GM13977 (cell line): ENCODE measurements around the gene SLC20A1.

Source experiments
- DNase-seq: peaks from one replicate; pipeline ENCODE4 v3.0.0; 2012; ENCODE audit warnings: low spot score
- in situ Hi-C: fragments of 300-500 bp; cut with MboI; formaldehyde crosslinking; loops from one replicate; pipeline ENCODE4 v1.12.0; 2022; ENCODE audit warnings: low sequenced_read_pairs, low pct_unique_long_range_greater_than_20kb, mixed read lengths, inconsistent platforms; ENCODE audit not compliant: unreplicated experiment
- TF ChIP-seq, protein P1 (sequence below): IDR thresholded peaks from 2 replicates; pipeline ENCODE4 v1.5.1; 2012; ENCODE audit warnings: mild to moderate bottlenecking, control low read depth; ENCODE audit not compliant: insufficient read depth; ENCODE audit errors: extremely low read depth, missing control alignments

Gene SLC20A1

DNA sequence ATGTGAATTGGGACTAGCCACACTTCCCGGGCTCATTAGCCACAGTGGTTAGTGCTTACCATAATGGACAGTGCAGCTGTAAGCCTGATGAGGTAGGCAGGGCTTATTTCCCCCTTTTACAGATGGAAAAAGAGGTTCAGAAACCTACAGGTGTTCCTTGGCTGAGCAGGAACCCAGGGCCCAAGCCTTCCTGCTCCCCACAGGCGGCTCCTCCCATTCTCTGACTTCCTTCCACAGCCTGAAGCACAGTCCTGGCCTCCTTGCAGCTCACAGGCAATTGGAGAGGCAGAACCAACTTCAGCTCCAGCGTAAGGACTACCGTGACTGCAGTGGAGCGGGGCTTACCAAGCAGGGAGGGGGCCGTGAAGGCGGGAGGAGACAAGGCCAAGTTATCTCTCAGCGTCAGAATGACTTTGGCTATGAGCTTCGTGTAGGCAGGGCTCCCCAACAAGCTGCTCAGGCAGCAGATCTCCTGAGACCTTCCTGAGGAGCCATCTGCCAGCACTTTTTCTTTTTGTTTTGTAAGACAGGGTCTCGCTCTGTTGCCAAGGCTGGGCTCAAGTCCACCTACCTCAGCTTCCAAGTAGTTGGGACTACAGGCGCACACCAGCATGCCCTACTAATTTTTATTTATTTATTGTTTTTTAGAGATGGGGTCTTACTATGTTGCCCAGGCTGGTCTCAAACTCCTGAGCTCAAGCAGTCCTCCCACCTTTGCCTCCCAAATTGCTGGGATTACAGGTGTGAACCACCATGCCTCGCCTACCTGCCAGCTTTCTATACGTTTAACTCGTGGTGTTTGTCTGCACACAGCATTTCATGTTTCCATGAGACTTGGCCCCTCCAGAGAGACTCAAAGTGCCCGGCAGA is 40.8 kb downstream of the SLC20A1 start:
- DNase-seq = no peak
- TF ChIP-seq, protein P1, sequence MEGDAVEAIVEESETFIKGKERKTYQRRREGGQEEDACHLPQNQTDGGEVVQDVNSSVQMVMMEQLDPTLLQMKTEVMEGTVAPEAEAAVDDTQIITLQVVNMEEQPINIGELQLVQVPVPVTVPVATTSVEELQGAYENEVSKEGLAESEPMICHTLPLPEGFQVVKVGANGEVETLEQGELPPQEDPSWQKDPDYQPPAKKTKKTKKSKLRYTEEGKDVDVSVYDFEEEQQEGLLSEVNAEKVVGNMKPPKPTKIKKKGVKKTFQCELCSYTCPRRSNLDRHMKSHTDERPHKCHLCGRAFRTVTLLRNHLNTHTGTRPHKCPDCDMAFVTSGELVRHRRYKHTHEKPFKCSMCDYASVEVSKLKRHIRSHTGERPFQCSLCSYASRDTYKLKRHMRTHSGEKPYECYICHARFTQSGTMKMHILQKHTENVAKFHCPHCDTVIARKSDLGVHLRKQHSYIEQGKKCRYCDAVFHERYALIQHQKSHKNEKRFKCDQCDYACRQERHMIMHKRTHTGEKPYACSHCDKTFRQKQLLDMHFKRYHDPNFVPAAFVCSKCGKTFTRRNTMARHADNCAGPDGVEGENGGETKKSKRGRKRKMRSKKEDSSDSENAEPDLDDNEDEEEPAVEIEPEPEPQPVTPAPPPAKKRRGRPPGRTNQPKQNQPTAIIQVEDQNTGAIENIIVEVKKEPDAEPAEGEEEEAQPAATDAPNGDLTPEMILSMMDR = no peak
- in situ Hi-C loops = no loop called here

DNA sequence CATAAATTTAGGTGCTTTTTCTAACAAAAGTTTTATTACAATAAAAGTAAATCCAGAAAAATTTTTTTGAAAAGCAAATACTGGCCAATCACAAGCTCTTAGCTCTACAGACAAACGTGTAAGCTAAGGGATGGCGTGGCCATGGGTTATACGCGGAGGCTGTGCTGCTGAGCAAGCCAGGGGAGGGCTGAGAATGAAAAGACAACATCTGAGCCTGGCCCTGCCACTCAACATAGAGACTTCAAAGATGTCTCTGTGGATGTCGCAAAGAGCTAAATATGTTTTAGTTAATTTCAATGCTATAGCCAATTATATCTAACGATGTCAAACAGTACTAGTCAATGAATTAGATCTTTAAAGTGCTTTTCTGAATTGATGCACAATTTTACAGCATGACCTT is 41.8 kb downstream of the SLC20A1 start:
- TF ChIP-seq, protein P1 = no peak
- in situ Hi-C loops = no loop called here
- DNase-seq = no peak

DNA sequence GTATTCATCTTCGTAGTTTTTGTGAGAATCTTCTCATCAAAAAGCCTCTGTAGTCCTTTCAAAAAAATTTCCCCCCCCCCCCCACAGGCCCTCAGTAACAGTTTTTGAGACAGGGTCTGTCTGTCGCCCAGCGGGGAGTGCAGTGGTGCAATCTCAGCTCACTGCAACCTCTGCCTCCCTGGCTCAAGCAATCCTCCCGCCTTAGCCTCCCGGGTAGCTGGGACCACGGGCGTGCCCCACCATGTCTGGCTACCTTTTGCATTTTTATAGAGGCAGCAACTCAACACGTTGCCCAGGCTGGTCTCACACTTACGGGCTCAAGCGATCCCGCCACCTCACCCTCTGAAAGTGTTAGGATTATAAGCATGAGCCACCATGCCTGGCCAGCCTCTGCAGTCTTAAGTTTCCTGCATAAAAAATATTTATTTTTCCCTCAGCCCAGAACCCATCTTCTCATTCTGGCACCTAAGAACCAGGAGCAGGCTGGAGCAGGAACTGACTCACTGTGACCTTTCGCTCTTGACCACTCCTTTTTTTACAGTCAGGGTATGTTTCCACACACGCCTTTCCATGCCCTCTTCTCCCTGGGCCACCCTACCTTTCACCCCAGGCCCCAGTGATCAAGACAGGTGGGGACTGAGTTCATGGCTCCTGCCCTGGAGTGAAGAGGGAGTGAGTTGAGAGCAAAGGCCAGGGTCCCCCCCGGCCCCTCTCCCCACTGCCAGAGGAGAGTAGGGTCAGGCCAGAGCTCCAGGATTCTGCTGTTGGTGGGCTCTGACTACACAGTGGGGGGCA is 42.5 kb downstream of the SLC20A1 start:
- no peak for DNase-seq
- in situ Hi-C loops = no loop called here
- TF ChIP-seq, protein P1 = no peak

DNA sequence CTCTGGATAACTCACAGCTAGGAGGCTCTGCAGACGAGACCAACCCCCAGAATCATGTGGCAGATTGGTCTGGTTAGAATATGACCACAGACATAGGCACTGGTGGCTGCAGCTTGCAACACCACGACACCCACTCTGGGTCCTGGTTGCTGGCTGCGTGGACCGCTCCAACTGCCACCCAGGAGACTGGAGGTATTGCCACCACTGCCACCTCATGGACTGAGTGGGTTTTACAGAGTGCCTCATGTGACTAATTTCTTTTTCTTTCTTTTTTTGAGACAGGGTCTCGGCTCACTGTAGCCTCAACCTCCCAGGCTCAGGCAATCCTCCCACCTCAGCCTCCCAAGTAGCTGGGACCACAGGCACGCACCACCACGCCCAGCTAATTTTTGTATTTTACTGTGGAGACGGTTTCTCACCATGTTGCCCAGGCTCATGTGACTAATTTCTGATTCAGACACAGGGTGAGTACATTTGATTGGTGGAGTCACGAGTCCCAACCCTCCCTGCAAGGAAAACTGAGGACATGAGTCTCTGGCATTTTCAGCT is 45.2 kb downstream of the SLC20A1 start:
- in situ Hi-C loops = no loop called here
- peak; percentile 61 for DNase-seq
- TF ChIP-seq, protein P1 = peak; percentile 60

DNA sequence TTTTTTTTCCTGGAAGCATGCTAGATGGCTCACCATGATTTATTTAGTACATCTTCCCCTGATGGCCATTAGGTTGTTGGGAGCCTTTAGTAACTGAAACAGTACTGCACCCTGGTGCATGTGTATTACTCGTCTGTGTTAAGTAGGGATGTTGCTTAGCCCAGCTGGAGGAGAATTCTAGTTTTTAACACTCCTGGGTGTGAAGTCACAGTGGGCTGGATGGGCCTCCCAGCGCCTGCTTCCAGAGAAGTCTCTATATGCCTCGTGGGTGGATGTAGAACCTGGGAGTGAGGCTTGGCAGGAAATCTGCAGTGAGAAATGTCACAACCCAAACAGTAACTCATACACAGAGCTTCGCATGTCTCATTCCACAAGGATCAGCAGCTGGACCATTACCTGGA is 46.1 kb downstream of the SLC20A1 start:
- no peak for DNase-seq
- TF ChIP-seq, protein P1 = no peak
- in situ Hi-C loops = no loop called here

DNA sequence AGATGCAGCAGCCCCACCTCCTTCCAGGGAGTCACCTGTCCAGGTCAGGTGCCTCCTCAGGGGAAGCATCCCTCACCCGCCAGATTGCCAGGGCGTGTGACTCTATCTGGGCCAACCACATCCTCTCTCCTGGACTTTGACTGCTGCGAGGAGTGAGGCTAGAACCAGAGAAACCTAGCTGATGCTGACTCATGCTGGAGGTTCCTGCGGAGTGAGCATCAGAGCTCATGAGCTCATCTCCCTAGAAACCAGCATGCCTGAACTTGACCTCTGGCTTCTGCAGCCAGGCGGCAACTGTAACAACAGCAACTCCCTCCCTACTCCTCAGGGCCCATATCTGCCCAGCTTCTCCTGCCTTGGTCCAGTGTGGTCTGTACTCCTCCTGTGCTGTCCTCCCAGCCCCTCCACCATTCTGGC is 46.8 kb downstream of the SLC20A1 start:
- DNase-seq = peak; percentile 79
- TF ChIP-seq, protein P1 = no peak
- in situ Hi-C loops = no loop called here
